ENCODE data around the gene FAF1.
A peak's percentile ranks its signal among the peaks of the same experiment; 100 is the strongest.

The FAF1 gene

GRCh38 chr1:50979937-50980336 is 19.9 kb upstream of the FAF1 start:
- no peak for TF ChIP-seq CTCF (IDR thresholded peaks at IDR 0.05; ENCODE audit: insufficient read depth, low read length, missing control alignments)
- H3K4me3 ChIP-seq (ENCODE audit: low read depth, low read length) = no peak overlapping the region
- CTCF ChIA-PET = no interaction called here

GRCh38 chr1:50978852-50979781 is 19.1 kb upstream of the FAF1 start:
- DNase-seq (ENCODE audit: low read depth, low spot score) = no peak
- H3K4me3 ChIP-seq (ENCODE audit: low read depth, low read length) = peak overlapping the region; percentile 75

More at GRCh38 chr1:50979937-50980336, 19.9 kb upstream of the FAF1 start:
- POLR2A ChIA-PET = interaction anchor here (3.4 kb wide), 1 partner anchor 11 kb away, joined by 26 read pairs; no protein-coding TSS in a partner anchor
- no peak for DNase-seq (ENCODE audit: low read depth, low spot score)

GRCh38 chr1:50978144-50978851 is 18.2 kb upstream of the FAF1 start:
- H3K4me3 ChIP-seq (ENCODE audit: low read depth, low read length) = peak overlapping the region; percentile 75
- no peak for TF ChIP-seq CTCF (IDR thresholded peaks at IDR 0.05; ENCODE audit: insufficient read depth, low read length, missing control alignments)
- DNase-seq (ENCODE audit: low read depth, low spot score) = no peak
- ChIA-PET CTCF (interaction anchor here (0.8 to 2.4 kb wide), 4 partner anchors 10 to 211 kb away, joined by 3 to 10 read pairs (median 6); partner anchors contain the start of gene FAF1), POLR2A (interaction anchor here (3.4 kb wide), 1 partner anchor 10 kb away, joined by 26 read pairs; no protein-coding TSS in a partner anchor)

More at GRCh38 chr1:50978852-50979781, 19.1 kb upstream of the FAF1 start:
- ChIA-PET CTCF (interaction anchor here (1.0 kb wide), 1 partner anchor 11 kb away, joined by 4 read pairs; no protein-coding TSS in a partner anchor), POLR2A (interaction anchor here (3.4 kb wide), 1 partner anchor 11 kb away, joined by 26 read pairs; no protein-coding TSS in a partner anchor)
- TF ChIP-seq CTCF (IDR thresholded peaks at IDR 0.05; ENCODE audit: insufficient read depth, low read length, missing control alignments) = no peak

GRCh38 chr1:50977575-50978143 is 17.6 kb upstream of the FAF1 start:
- H3K4me3 ChIP-seq (ENCODE audit: low read depth, low read length) = peak overlapping the region; percentile 75
- no peak for TF ChIP-seq CTCF (IDR thresholded peaks at IDR 0.05; ENCODE audit: insufficient read depth, low read length, missing control alignments)
- no peak for DNase-seq (ENCODE audit: low read depth, low spot score)
- POLR2A ChIA-PET = interaction anchor here (0.6 to 3.4 kb wide), 2 partner anchors 9 to 17 kb away, joined by 3 to 26 read pairs; partner anchors contain the start of gene FAF1
- CTCF ChIA-PET = interaction anchor here (0.8 to 2.4 kb wide), 4 partner anchors 9 to 212 kb away, joined by 3 to 10 read pairs (median 6); partner anchors contain the start of gene FAF1

- TF ChIP-seq CTCF (IDR thresholded peaks at IDR 0.05; ENCODE audit: insufficient read depth, low read length, missing control alignments) = no peak
- no peak for DNase-seq (ENCODE audit: low read depth, low spot score)
- ChIA-PET POLR2A (interaction anchor here (0.6 to 3.4 kb wide), 3 partner anchors 8 to 287 kb away, joined by 3 to 26 read pairs (median 5); partner anchors contain the start of gene FAF1), CTCF (interaction anchor here (0.8 to 2.4 kb wide), 3 partner anchors 8 to 48 kb away, joined by 3 to 10 read pairs (median 8); partner anchors contain the start of gene FAF1)
- peak overlapping the region; percentile 75 for H3K4me3 ChIP-seq (ENCODE audit: low read depth, low read length)
Measured at GRCh38 chr1:50976890-50977574, 17.0 kb upstream of the FAF1 start.
